Progenitor cell of endocrine pancreas (in vitro differentiated cells): ENCODE data around the gene DDX27. TPM values are rescaled to one million over a fixed set of nuclear protein-coding genes. Genes with fewer than 3 reads are reported as not detected.
"Not testable (repeated sequence)": the region's sequence is repeated elsewhere in the genome, so short reads cannot be mapped to it uniquely, and the experiment has no call there.

ENCODE experiments used
- DNase-seq: peaks from one replicate; pipeline ENCODE4 v3.0.0; 2021; ENCODE audit warnings: low spot score; ENCODE audit not compliant: unreplicated experiment
- H3K27ac Mint-ChIP-seq: 2 replicates; pipeline ENCODE4 v1.8.0; 2021; ENCODE audit warnings: mild to moderate bottlenecking, moderate library complexity, mixed read lengths
- H3K27me3 Mint-ChIP-seq: 2 replicates; pipeline ENCODE4 v1.8.0; 2021; ENCODE audit warnings: mixed read lengths
- H3K36me3 Mint-ChIP-seq: 2 replicates; pipeline ENCODE4 v1.8.0; 2022; ENCODE audit warnings: mixed read lengths; ENCODE audit not compliant: insufficient read depth
- H3K4me1 Mint-ChIP-seq: 2 replicates; pipeline ENCODE4 v1.8.0; 2021; ENCODE audit warnings: low read depth, mixed read lengths
- H3K4me3 Mint-ChIP-seq: 2 replicates; pipeline ENCODE4 v1.8.0; 2021; ENCODE audit warnings: low read depth, mild to moderate bottlenecking, moderate library complexity, mixed read lengths
- H3K9me3 Mint-ChIP-seq: 2 replicates; pipeline ENCODE4 v1.8.0; 2021; ENCODE audit warnings: low read depth, mixed read lengths
- total RNA-seq: library from RNA; stranded (reverse); gene quantifications from 2 replicates; pipeline ENCODE4 v1.2.1, GENCODE V29; 2021
- TF ChIP-seq, protein P1 (sequence below): fragments of 200-600 bp; sonication (generic); IDR thresholded peaks from one replicate; pipeline ENCODE4 v1.5.0; 2021; ENCODE audit warnings: antibody characterized with exemption, mild to moderate bottlenecking; ENCODE audit not compliant: unreplicated experiment

The DDX27 gene
- total RNA-seq, 1 donor from 2014 or later, result 41.7 TPM

DNA sequence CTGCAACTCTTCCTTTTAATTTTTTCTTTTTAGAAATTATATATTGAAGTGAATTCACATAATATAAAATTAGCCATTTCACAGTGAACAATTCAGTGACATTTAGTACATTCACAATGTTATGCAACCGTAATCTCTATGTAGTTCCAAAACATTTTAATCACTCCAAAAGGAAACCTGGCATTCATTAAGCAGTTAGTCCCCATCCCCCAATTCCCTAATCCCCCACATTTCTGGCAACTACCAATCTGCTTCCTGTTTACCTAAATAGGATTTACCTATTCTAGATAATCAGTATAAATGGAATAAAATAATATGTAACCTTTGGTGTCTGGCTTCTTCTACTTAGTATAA lies 8.5 kb upstream of the DDX27 start:
- TF ChIP-seq, protein P1, sequence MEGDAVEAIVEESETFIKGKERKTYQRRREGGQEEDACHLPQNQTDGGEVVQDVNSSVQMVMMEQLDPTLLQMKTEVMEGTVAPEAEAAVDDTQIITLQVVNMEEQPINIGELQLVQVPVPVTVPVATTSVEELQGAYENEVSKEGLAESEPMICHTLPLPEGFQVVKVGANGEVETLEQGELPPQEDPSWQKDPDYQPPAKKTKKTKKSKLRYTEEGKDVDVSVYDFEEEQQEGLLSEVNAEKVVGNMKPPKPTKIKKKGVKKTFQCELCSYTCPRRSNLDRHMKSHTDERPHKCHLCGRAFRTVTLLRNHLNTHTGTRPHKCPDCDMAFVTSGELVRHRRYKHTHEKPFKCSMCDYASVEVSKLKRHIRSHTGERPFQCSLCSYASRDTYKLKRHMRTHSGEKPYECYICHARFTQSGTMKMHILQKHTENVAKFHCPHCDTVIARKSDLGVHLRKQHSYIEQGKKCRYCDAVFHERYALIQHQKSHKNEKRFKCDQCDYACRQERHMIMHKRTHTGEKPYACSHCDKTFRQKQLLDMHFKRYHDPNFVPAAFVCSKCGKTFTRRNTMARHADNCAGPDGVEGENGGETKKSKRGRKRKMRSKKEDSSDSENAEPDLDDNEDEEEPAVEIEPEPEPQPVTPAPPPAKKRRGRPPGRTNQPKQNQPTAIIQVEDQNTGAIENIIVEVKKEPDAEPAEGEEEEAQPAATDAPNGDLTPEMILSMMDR, result no peak
- H3K36me3 Mint-ChIP-seq, result no peaks in the 10 kb centered on the region
- no peak for DNase-seq
- H3K9me3 Mint-ChIP-seq, result peaks cover 6% of the 10 kb centered on the region
- no peak overlapping the region for H3K27ac Mint-ChIP-seq
- H3K27me3 Mint-ChIP-seq, result no peaks in the 10 kb centered on the region
- no peak overlapping the region for H3K4me3 Mint-ChIP-seq
- H3K4me1 Mint-ChIP-seq, result no peaks in the 10 kb centered on the region

- Mint-ChIP-seq H3K4me1 (peaks cover 5% of the 10 kb centered on the region), H3K9me3 (peaks cover 6% of the 10 kb centered on the region), H3K36me3 (peaks cover 1% of the 10 kb centered on the region), H3K27ac (no peak overlapping the region), H3K4me3 (no peak overlapping the region), H3K27me3 (no peaks in the 10 kb centered on the region)
- TF ChIP-seq, protein P1, result no peak
- no peak for DNase-seq
These were observed 4.6 kb upstream of the DDX27 start for GRCh38 chr20:49214571-49214970.

DNA sequence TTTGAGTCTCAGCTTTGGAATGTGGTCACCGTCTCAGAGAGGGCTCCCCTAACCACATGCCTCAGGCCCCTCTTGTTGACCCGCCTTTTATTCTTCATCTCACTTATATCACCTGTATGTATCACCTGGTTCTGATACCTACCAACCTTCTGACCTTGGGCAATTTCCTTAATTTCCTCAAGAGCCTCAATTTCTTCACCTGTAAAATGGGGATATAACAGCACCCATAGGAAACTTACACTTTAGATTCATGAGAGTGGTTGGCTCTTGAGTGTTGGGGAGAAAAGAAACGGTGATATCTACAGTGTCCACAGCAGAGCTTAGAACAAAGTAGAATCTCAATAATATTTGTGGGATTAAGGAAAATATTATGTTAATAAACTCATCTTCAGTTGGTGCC lies 4.0 kb upstream of the DDX27 start:
- peaks cover 11% of the 10 kb centered on the region for H3K4me1 Mint-ChIP-seq
- no peak for DNase-seq
- H3K36me3 Mint-ChIP-seq, result peaks cover 1% of the 10 kb centered on the region
- H3K9me3 Mint-ChIP-seq, result peaks cover 3% of the 10 kb centered on the region
- H3K27ac Mint-ChIP-seq, result peak overlapping the region; percentile 43
- no peaks in the 10 kb centered on the region for H3K27me3 Mint-ChIP-seq
- no peak overlapping the region for H3K4me3 Mint-ChIP-seq
- TF ChIP-seq, protein P1, result no peak

DNA sequence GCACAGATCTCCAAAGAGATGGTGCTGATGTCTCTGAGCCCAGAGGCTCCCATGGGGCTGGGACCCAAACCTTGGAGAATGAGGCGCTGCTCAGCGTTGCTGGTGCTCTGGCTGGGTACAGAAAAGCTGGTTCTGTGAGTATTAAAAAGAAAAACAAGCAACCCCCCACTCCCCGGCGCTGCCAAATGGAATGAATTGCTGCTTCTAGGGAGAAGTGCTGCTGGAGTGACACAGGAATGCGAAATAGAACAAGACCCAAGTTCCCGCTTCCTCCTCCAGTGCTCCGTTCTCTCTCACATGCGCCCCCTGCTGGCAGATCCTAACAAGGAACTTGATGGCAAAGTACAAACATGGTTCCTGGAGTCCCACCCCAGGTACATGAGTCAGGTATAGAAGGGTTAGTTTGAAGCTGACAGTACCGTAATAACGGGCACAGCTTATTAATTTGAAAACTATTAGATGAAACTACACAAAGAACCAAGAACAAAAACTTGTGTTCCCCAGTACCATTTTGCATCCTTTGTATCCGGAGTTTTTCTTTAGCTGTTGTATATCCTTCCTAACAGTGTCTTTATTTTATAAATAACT lies 2.1 kb upstream of the DDX27 start:
- DNase-seq, result peak; percentile 85
- Mint-ChIP-seq H3K27ac (peak overlapping the region; percentile 84), H3K9me3 (no peaks in the 10 kb centered on the region), H3K4me3 (peak overlapping the region; percentile 29), H3K4me1 (peaks cover 15% of the 10 kb centered on the region), H3K36me3 (peaks cover 1% of the 10 kb centered on the region), H3K27me3 (no peaks in the 10 kb centered on the region)
- TF ChIP-seq, protein P1, result peak; percentile 89

- DNase-seq, H3K27me3 Mint-ChIP-seq, H3K9me3 Mint-ChIP-seq, H3K36me3 Mint-ChIP-seq: not testable (repeated sequence)
- Mint-ChIP-seq H3K4me1 (peaks cover 15% of the 10 kb centered on the region), H3K4me3 (peak overlapping the region; percentile 89), H3K27ac (peak overlapping the region; percentile 96)
These were observed 501 bp upstream of the DDX27 start for GRCh38 chr20:49218739-49219090.
